Measurements from ENCODE around the gene ZBTB8B. TPM values are rescaled to one million over a fixed set of nuclear protein-coding genes. Genes with fewer than 3 reads are reported as not detected.

ZBTB8B gene
- polyA plus RNA-seq, 1 donor from 2014 or later: 5.0 TPM

DNA sequence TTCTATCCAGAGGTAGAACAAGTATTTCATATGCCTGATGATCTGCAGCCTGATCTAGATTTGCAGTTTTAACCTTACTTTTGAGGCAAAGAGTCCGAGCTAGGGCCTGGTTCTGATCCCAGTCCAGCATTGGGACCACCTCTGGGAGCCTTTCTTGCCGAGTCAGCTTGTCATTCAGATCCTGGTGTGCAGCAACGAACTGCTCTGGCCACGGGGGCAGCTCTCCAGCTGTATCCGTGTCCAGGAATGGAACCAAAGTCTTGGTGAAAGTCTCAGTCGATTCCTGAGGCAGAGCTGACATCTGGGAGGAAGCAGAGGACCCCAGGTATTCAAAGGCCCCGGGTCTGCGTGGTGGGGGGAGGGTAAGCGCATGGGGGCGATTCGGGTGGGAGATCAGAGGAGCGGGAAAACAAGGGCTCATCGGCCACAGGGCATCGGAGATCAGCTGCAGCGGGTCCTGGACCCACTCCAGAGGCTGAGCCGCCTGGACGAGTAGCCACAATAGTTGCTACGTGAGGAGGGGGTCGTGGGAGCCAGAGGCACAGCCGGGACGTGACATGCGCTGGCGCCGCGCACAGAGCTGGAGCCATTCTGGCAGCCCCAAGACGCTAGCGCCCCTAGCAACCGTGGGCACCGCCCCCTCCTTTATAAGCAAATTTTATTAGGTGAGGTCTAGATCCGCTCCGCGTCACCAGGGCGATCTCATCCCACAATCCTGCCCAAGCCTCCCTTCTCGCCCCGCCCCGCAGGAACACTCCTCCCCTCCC lies 38.2 kb upstream of the ZBTB8B start:
- no peak overlapping the region for H3K4me2 ChIP-seq (ENCODE audit: low read length)
- no peaks in the 10 kb centered on the region for H3K79me2 ChIP-seq (replicated peaks; ENCODE audit: insufficient read depth, low read length)
- no peak overlapping the region for H3K27ac ChIP-seq (ENCODE audit: low read length)
- H3K4me3 ChIP-seq (ENCODE audit: low read length): no peak overlapping the region
- H3K27me3 ChIP-seq (ENCODE audit: insufficient read depth, low read depth, low read length): no peaks in the 10 kb centered on the region
- H3F3A ChIP-seq (ENCODE audit: insufficient read depth, low read length, poor library complexity, severe bottlenecking): no peaks in the 10 kb centered on the region
- TF ChIP-seq, protein P1, sequence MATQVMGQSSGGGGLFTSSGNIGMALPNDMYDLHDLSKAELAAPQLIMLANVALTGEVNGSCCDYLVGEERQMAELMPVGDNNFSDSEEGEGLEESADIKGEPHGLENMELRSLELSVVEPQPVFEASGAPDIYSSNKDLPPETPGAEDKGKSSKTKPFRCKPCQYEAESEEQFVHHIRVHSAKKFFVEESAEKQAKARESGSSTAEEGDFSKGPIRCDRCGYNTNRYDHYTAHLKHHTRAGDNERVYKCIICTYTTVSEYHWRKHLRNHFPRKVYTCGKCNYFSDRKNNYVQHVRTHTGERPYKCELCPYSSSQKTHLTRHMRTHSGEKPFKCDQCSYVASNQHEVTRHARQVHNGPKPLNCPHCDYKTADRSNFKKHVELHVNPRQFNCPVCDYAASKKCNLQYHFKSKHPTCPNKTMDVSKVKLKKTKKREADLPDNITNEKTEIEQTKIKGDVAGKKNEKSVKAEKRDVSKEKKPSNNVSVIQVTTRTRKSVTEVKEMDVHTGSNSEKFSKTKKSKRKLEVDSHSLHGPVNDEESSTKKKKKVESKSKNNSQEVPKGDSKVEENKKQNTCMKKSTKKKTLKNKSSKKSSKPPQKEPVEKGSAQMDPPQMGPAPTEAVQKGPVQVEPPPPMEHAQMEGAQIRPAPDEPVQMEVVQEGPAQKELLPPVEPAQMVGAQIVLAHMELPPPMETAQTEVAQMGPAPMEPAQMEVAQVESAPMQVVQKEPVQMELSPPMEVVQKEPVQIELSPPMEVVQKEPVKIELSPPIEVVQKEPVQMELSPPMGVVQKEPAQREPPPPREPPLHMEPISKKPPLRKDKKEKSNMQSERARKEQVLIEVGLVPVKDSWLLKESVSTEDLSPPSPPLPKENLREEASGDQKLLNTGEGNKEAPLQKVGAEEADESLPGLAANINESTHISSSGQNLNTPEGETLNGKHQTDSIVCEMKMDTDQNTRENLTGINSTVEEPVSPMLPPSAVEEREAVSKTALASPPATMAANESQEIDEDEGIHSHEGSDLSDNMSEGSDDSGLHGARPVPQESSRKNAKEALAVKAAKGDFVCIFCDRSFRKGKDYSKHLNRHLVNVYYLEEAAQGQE (IDR thresholded peaks at IDR 0.05; ENCODE audit: borderline replicate concordance): no peak
- TF ChIP-seq EZH2 (IDR thresholded peaks at IDR 0.05; ENCODE audit: borderline replicate concordance, insufficient read depth, low read length, poor library complexity, severe bottlenecking) (no peak), POLR2AphosphoS5 (IDR thresholded peaks at IDR 0.05) (no peak), RAD21 (conservative IDR thresholded peaks at IDR 0.05) (no peak), TAF1 (IDR thresholded peaks at IDR 0.05; ENCODE audit: low read depth) (no peak), EP300 (conservative IDR thresholded peaks at IDR 0.05; ENCODE audit: poor library complexity, severe bottlenecking) (no peak), SMC3 (conservative IDR thresholded peaks at IDR 0.05; ENCODE audit: poor library complexity) (no peak), MXI1 (conservative IDR thresholded peaks at IDR 0.05; ENCODE audit: poor library complexity, severe bottlenecking) (no peak)
- TF ChIP-seq, protein P2, sequence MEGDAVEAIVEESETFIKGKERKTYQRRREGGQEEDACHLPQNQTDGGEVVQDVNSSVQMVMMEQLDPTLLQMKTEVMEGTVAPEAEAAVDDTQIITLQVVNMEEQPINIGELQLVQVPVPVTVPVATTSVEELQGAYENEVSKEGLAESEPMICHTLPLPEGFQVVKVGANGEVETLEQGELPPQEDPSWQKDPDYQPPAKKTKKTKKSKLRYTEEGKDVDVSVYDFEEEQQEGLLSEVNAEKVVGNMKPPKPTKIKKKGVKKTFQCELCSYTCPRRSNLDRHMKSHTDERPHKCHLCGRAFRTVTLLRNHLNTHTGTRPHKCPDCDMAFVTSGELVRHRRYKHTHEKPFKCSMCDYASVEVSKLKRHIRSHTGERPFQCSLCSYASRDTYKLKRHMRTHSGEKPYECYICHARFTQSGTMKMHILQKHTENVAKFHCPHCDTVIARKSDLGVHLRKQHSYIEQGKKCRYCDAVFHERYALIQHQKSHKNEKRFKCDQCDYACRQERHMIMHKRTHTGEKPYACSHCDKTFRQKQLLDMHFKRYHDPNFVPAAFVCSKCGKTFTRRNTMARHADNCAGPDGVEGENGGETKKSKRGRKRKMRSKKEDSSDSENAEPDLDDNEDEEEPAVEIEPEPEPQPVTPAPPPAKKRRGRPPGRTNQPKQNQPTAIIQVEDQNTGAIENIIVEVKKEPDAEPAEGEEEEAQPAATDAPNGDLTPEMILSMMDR (IDR thresholded peaks at IDR 0.05; ENCODE audit: poor library complexity, severe bottlenecking): no peak
- H3K36me3 ChIP-seq (ENCODE audit: insufficient read depth, low read length): no peaks in the 10 kb centered on the region
- no peaks in the 10 kb centered on the region for H3K9me3 ChIP-seq (ENCODE audit: low read length)
- no peaks in the 10 kb centered on the region for H3K9me2 ChIP-seq (ENCODE audit: insufficient read depth, low read length)
- H4K20me1 ChIP-seq (ENCODE audit: insufficient read depth): no peaks in the 10 kb centered on the region
- no peak overlapping the region for H3K9ac ChIP-seq (ENCODE audit: low read length)
- H2AFZ ChIP-seq (ENCODE audit: low read depth, low read length): no peak overlapping the region

DNA sequence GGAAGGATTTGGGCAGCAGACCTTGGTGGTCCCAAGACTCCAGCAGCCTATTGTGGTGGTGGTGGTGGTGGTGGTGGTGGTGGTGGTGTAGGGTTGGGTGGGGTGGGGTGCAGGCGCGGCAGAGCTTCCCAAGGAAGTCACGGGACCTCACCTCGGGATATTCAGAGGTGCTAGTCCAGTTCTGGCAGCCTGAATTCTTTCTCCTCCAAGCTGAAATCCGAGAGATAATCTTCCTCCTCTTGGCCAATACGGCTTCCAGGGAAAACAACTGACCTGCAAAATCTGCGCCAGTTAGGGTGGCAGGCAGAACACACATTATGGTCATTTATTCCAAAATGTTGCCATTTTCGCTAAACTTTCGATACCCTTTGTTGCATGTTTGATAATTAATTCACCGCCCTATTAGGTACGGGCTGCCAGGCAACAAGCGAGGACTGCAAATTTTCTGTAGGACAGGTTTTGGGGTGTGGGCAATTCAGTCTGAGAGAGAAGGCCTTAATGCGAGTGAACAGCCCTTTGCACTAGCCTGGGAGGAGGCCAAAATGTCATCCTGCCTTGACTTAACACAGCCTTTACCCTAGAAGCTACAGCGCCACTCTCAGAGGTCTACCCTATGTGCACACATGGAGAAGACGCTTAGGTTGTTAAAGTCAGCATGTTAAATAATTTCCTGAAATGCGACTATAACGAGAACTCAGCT lies 37.5 kb upstream of the ZBTB8B start:
- Histone ChIP-seq H3K9me2 (ENCODE audit: insufficient read depth, low read length) (no peaks in the 10 kb centered on the region), H2AFZ (ENCODE audit: low read depth, low read length) (no peak overlapping the region), H3K9me3 (ENCODE audit: low read length) (no peaks in the 10 kb centered on the region), H3K4me2 (ENCODE audit: low read length) (no peak overlapping the region), H3K36me3 (ENCODE audit: insufficient read depth, low read length) (no peaks in the 10 kb centered on the region), H3F3A (ENCODE audit: insufficient read depth, low read length, poor library complexity, severe bottlenecking) (no peaks in the 10 kb centered on the region), H3K27me3 (ENCODE audit: insufficient read depth, low read depth, low read length) (no peaks in the 10 kb centered on the region), H3K4me3 (ENCODE audit: low read length) (no peak overlapping the region), H3K9ac (ENCODE audit: low read length) (no peak overlapping the region), H3K27ac (ENCODE audit: low read length) (no peak overlapping the region), H3K79me2 (replicated peaks; ENCODE audit: insufficient read depth, low read length) (no peaks in the 10 kb centered on the region), H4K20me1 (ENCODE audit: insufficient read depth) (no peaks in the 10 kb centered on the region)
- TF ChIP-seq POLR2AphosphoS5 (IDR thresholded peaks at IDR 0.05) (no peak), EP300 (conservative IDR thresholded peaks at IDR 0.05; ENCODE audit: poor library complexity, severe bottlenecking) (no peak), TAF1 (IDR thresholded peaks at IDR 0.05; ENCODE audit: low read depth) (no peak), RAD21 (conservative IDR thresholded peaks at IDR 0.05) (no peak), MXI1 (conservative IDR thresholded peaks at IDR 0.05; ENCODE audit: poor library complexity, severe bottlenecking) (no peak), SMC3 (conservative IDR thresholded peaks at IDR 0.05; ENCODE audit: poor library complexity) (no peak), EZH2 (IDR thresholded peaks at IDR 0.05; ENCODE audit: borderline replicate concordance, insufficient read depth, low read length, poor library complexity, severe bottlenecking) (no peak)
- TF ChIP-seq, protein P1 (IDR thresholded peaks at IDR 0.05; ENCODE audit: borderline replicate concordance): no peak
- TF ChIP-seq, protein P2 (IDR thresholded peaks at IDR 0.05; ENCODE audit: poor library complexity, severe bottlenecking): no peak

All from neural cell (in vitro differentiated cells).